Activated CD4-positive, alpha-beta T cell treated with anti-CD3 and anti-CD28 coated beads, Interleukin-2, amount 10 ng/mL, durations not matched to agents 7 days and 5 days (primary cell): ENCODE results near the gene C12orf50. TPM values are rescaled to one million over a fixed set of nuclear protein-coding genes. Genes with fewer than 3 reads are reported as not detected.

Experiments
- CTCF ChIA-PET: fragments of 350-600 bp; sonication (Branson Sonifier 250); formaldehyde crosslinking; loops from one replicate; lab custom pipeline; 2021; ENCODE audit warnings: antibody characterized with exemption; lab: Charles Lee
- POLR2A ChIA-PET: fragments of 350-600 bp; sonication (Branson Sonifier 250); formaldehyde crosslinking; loops from one replicate; lab custom pipeline; 2021; ENCODE audit warnings: antibody characterized with exemption; lab: Charles Lee
- DNase-seq: peaks from one replicate; pipeline ENCODE4 v3.0.0-alpha.2; 2020
- H3K27ac Mint-ChIP-seq: one replicate; pipeline ENCODE4 v1.8.0; 2021; ENCODE audit warnings: mild to moderate bottlenecking, moderate library complexity, mixed read lengths
- H3K27me3 Mint-ChIP-seq: one replicate; pipeline ENCODE4 v1.8.0; 2021; ENCODE audit warnings: mixed read lengths
- H3K36me3 Mint-ChIP-seq: one replicate; pipeline ENCODE4 v1.8.0; 2021; ENCODE audit warnings: low read depth, mixed read lengths
- H3K4me1 Mint-ChIP-seq: one replicate; pipeline ENCODE4 v1.8.0; 2021; ENCODE audit warnings: mixed read lengths
- H3K4me3 Mint-ChIP-seq: one replicate; pipeline ENCODE4 v1.8.0; 2021; ENCODE audit warnings: mild to moderate bottlenecking, moderate library complexity, mixed read lengths
- H3K9me3 Mint-ChIP-seq: one replicate; pipeline ENCODE4 v1.8.0; 2021; ENCODE audit warnings: mixed read lengths
- total RNA-seq, 2 experiments: library from RNA; stranded (reverse); gene quantifications; one replicate each; pipeline ENCODE4 v1.2.3, GENCODE V29; 2021

The C12orf50 gene, protein sequence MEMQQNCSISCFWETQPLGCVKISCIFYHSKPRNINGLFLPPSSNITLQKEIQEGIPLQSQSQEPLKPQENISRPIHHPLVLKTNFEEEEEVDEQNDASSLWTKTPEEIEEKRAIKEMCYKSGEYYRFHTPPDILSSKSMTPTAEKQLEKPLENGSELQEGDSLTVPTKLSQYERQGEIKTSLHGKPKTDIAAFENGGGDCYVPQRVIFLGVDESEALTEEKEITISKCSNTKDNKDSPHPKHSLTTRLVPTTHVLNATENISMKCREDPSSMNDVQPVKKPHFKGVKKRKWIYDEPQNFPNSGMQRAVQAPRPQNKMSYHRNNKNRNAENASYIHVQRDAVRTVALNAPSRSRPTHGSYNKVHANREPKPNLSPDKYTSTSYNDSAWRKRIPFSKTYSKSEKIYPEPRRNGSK
- not detected for total RNA-seq

- no peaks in the 10 kb centered on the region for H3K36me3 Mint-ChIP-seq
- POLR2A ChIA-PET: no interaction called here
- no peak for DNase-seq
Measured at GRCh38 chr12:88029093-88029665, at the start of gene C12orf50. C12orf50 (minus strand) TSS chr12:88029401; CDS start chr12:88026962, 2,439 bp downstream.

GRCh38 chr12:88067301-88067700, 38.1 kb upstream of the C12orf50 start:
- H3K36me3 Mint-ChIP-seq: peaks cover 15% of the 10 kb centered on the region
- no peak overlapping the region for H3K27ac Mint-ChIP-seq
- H3K4me1 Mint-ChIP-seq: peaks cover 12% of the 10 kb centered on the region
- DNase-seq: no peak
- POLR2A ChIA-PET: no interaction called here
- no peaks in the 10 kb centered on the region for H3K9me3 Mint-ChIP-seq
- H3K27me3 Mint-ChIP-seq: no peaks in the 10 kb centered on the region
- H3K4me3 Mint-ChIP-seq: no peak overlapping the region
- CTCF ChIA-PET: interaction anchor here (0.5 to 0.7 kb wide), 3 partner anchors 58 to 1477 kb away, joined by 3 to 5 read pairs (median 4); no protein-coding TSS in a partner anchor

More at GRCh38 chr12:88029093-88029665, at the start of gene C12orf50:
- Mint-ChIP-seq H3K9me3 (peaks cover 7% of the 10 kb centered on the region), H3K4me3 (no peak within 1 kb of the TSS), H3K27ac (no peak within 1 kb of the TSS), H3K4me1 (peaks cover 6% of the 10 kb centered on the region), H3K27me3 (peaks cover 7% of the 10 kb centered on the region)
- CTCF ChIA-PET: no interaction called here

DNA sequence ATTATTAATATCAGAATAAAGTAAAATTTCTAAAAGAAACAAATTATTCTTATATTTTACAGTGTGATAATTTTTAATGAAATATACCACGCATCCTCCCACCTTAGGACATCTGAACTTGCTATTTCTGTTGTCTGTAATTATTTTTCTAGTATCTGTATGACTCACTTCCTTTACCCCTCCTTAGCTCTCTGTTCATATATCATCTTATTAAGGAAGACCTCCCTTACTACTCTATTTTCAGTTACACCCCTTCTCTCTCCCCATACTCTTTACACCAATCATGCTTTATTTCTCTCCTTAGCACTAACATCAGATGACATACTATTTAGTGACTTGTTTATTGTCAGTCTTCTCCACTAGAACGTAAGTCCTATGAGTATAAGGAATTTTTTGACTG, 34.2 kb upstream of the C12orf50 start:
- DNase-seq: no peak
- Mint-ChIP-seq H3K4me1 (peaks cover 12% of the 10 kb centered on the region), H3K9me3 (no peaks in the 10 kb centered on the region), H3K27ac (no peak overlapping the region), H3K4me3 (no peak overlapping the region), H3K36me3 (peaks cover 17% of the 10 kb centered on the region), H3K27me3 (no peaks in the 10 kb centered on the region)
- ChIA-PET CTCF (interaction anchor here (0.6 to 0.7 kb wide), 2 partner anchors 16 to 651 kb away, joined by 3 to 4 read pairs; no protein-coding TSS in a partner anchor), POLR2A (no interaction called here)

DNA sequence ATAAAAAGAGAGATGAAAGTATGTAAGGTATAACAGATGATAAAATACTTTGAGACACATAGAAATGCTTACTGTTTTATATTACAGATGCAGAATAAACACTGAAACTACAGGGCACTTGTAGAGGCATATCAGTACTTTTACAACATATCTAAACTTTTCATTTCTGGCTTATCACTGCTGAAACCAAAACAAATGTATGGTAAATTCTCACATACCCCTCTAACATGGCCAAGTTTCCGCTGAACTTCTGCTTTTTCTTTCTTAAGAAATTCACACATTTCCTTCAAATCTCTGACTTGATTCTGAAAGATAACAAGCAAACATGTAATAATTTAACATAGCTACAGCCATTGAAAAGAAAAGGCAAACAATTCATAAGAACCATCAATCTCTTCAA, 33.3 kb upstream of the C12orf50 start:
- ChIA-PET CTCF (no interaction called here), POLR2A (no interaction called here)
- H3K9me3 Mint-ChIP-seq: no peaks in the 10 kb centered on the region
- no peak for DNase-seq
- no peak overlapping the region for H3K27ac Mint-ChIP-seq
- H3K4me3 Mint-ChIP-seq: no peak overlapping the region
- peaks cover 18% of the 10 kb centered on the region for H3K36me3 Mint-ChIP-seq
- peaks cover 11% of the 10 kb centered on the region for H3K4me1 Mint-ChIP-seq
- H3K27me3 Mint-ChIP-seq: no peaks in the 10 kb centered on the region

GRCh38 chr12:88058719-88059077, 29.5 kb upstream of the C12orf50 start:
- H3K27ac Mint-ChIP-seq: no peak overlapping the region

GRCh38 chr12:88057994-88058718, 29.0 kb upstream of the C12orf50 start:
- Mint-ChIP-seq H3K27ac (no peak overlapping the region), H3K4me3 (no peak overlapping the region), H3K27me3 (no peaks in the 10 kb centered on the region), H3K4me1 (peaks cover 5% of the 10 kb centered on the region), H3K36me3 (peaks cover 19% of the 10 kb centered on the region), H3K9me3 (no peaks in the 10 kb centered on the region)
- DNase-seq: no peak
- ChIA-PET CTCF (no interaction called here), POLR2A (interaction anchor here (0.9 kb wide), 1 partner anchor 10 kb away, joined by 3 read pairs; no protein-coding TSS in a partner anchor)

More at GRCh38 chr12:88058719-88059077, 29.5 kb upstream of the C12orf50 start:
- Mint-ChIP-seq H3K4me1 (peaks cover 8% of the 10 kb centered on the region), H3K4me3 (no peak overlapping the region), H3K36me3 (peaks cover 22% of the 10 kb centered on the region), H3K27me3 (no peaks in the 10 kb centered on the region), H3K9me3 (no peaks in the 10 kb centered on the region)
- DNase-seq: no peak
- ChIA-PET CTCF (no interaction called here), POLR2A (no interaction called here)

DNA sequence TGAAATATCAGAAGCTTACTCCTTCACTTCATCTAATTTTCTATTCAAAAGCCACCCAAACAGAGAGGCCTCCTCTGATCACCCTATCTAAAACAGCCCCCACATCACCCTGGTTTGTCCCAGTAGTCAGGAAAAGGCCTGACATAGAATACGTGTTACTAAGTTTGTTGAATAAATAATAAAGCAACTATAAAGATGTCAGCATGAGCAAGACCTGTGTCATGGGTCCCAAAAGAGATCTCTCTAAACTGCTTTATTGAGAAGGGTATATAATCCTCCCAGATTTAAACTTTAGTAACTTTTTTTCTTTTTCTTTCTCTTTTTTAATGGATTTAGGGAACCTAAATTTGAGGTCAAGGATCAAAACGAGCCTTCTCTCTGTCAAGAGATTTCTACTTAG, 27.4 kb upstream of the C12orf50 start:
- DNase-seq: no peak
- Mint-ChIP-seq H3K27ac (no peak overlapping the region), H3K4me1 (no peaks in the 10 kb centered on the region), H3K4me3 (no peak overlapping the region), H3K9me3 (no peaks in the 10 kb centered on the region), H3K36me3 (peaks cover 11% of the 10 kb centered on the region), H3K27me3 (no peaks in the 10 kb centered on the region)
- CTCF ChIA-PET: no interaction called here
- POLR2A ChIA-PET: no interaction called here

DNA sequence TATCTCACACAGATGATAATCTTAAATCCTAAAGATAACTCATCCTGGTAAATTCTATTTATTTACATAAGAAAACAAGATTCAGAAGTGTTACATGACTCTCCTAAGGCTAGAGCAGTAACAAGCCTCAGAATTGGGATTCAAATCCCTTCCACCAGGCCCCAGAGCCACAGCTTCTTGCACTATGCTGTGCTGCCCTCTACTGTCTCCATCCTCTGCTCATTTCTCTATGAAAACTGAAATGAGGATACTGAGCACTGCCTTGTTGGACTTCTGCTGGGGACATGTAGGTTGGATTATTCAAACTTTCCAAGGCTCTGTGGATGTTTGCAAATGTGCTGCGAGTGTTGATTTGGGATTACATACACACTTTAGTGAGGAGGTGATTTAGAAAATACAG, 23.5 kb upstream of the C12orf50 start:
- H3K36me3 Mint-ChIP-seq: peaks cover 8% of the 10 kb centered on the region

DNA sequence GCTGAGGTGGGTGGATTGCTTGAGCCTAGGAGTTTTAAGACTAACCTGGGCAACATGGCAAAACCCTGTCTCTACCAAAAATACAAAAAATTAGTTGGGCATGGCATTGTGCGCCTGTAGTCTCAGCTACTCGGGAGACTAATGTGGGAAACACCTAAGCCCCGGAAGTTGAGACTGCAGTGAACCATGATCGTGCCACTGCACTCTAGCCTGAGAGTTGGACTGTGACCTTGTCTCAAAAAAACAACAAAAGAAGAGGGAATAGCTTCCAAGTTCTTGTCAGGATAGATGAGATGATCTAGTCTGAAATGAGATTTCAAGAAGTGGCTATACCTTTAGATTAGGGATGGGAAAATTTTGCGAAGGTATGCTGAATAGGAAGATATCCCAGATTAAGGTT, 14.8 kb upstream of the C12orf50 start:
- no peak overlapping the region for H3K27ac Mint-ChIP-seq
- CTCF ChIA-PET: no interaction called here
- H3K36me3 Mint-ChIP-seq: peaks cover 44% of the 10 kb centered on the region
- H3K4me1 Mint-ChIP-seq: peaks cover 17% of the 10 kb centered on the region
- H3K9me3 Mint-ChIP-seq: no peaks in the 10 kb centered on the region
- no peak overlapping the region for H3K4me3 Mint-ChIP-seq
- POLR2A ChIA-PET: no interaction called here
- no peak for DNase-seq
- no peaks in the 10 kb centered on the region for H3K27me3 Mint-ChIP-seq

More for the DNA sequence above, 23.5 kb upstream of the C12orf50 start:
- DNase-seq: peak; percentile 31
- Mint-ChIP-seq H3K9me3 (no peaks in the 10 kb centered on the region), H3K4me1 (no peaks in the 10 kb centered on the region), H3K27ac (no peak overlapping the region), H3K4me3 (no peak overlapping the region), H3K27me3 (no peaks in the 10 kb centered on the region)
- ChIA-PET POLR2A (no interaction called here), CTCF (no interaction called here)

DNA sequence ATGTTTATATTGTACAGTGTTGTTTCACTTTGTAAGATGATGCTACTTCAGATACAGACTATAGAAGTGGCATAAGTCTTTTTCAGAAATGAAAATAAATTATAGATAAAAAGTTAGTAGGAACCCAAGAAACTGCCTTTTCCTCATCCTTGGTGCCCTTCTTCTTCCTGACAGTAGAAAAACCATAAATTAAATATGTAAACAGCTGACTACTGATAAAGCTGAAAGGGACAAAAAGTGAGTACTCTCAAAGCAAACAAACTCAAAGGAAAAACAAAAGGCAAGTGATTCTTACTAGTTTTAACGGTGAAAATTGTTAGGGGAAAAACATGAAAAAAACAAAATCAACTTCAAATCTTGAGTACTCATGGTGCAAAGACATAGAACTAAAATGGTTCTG, 8.6 kb upstream of the C12orf50 start:
- Mint-ChIP-seq H3K27ac (no peak overlapping the region), H3K4me1 (peaks cover 60% of the 10 kb centered on the region), H3K36me3 (peaks cover 11% of the 10 kb centered on the region), H3K9me3 (no peaks in the 10 kb centered on the region), H3K4me3 (no peak overlapping the region), H3K27me3 (no peaks in the 10 kb centered on the region)
- ChIA-PET POLR2A (no interaction called here), CTCF (no interaction called here)
- no peak for DNase-seq

GRCh38 chr12:88036353-88036965, 7.3 kb upstream of the C12orf50 start:
- Mint-ChIP-seq H3K4me3 (peak overlapping the region; percentile 96), H3K27ac (peak overlapping the region; percentile 93), H3K36me3 (peaks cover 11% of the 10 kb centered on the region), H3K27me3 (no peaks in the 10 kb centered on the region), H3K4me1 (peaks cover 57% of the 10 kb centered on the region), H3K9me3 (peaks cover 5% of the 10 kb centered on the region)
- no peak for DNase-seq
- ChIA-PET POLR2A (no interaction called here), CTCF (no interaction called here)

DNA sequence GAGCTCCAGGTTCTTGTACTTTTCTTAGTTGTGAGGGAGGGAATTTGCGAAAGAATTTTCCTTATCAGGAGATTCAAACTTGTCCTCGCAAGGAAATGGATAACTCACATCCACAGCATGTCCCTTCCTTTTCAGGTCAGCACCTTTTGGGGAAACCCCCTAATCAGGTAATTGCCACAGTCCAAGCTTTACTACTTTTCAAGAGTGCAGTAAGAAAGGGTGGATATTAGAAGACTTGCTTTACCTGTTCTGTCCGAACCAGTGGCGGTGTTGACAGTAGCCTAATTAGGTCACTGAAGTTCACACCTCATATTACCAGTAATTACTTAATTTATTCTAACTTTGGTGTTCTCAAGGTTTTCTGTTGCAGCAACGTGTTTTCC, 6.7 kb upstream of the C12orf50 start:
- no peaks in the 10 kb centered on the region for H3K27me3 Mint-ChIP-seq
- H3K9me3 Mint-ChIP-seq: peaks cover 7% of the 10 kb centered on the region
- POLR2A ChIA-PET: no interaction called here
- CTCF ChIA-PET: no interaction called here
- no peak for DNase-seq
- peak overlapping the region; percentile 96 for H3K4me3 Mint-ChIP-seq
- peak overlapping the region; percentile 93 for H3K27ac Mint-ChIP-seq
- peaks cover 55% of the 10 kb centered on the region for H3K4me1 Mint-ChIP-seq
- H3K36me3 Mint-ChIP-seq: peaks cover 9% of the 10 kb centered on the region
